ENCODE data around the gene DOCK1.

DOCK1 gene

DNA sequence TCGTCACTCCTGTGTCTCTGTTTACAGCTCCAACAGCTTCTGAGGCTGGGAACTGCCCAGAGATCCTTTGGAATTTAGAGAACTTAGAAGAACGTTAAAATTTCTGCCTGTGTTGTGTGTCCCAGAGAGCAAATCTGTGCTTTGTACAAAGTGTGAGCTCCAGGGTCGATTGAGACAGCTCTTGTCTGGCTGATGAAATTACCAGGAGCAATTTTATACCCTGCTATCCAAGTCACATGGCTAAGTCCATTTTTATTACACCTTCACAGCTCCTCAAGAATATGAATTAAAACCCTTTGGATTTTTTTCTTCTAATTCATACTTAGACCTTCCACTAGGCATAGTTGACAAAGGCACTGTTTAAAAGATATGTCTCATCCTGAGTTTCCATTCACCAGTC lies 337.7 kb downstream of the DOCK1 start:
- DNase-seq = no peak

DNA sequence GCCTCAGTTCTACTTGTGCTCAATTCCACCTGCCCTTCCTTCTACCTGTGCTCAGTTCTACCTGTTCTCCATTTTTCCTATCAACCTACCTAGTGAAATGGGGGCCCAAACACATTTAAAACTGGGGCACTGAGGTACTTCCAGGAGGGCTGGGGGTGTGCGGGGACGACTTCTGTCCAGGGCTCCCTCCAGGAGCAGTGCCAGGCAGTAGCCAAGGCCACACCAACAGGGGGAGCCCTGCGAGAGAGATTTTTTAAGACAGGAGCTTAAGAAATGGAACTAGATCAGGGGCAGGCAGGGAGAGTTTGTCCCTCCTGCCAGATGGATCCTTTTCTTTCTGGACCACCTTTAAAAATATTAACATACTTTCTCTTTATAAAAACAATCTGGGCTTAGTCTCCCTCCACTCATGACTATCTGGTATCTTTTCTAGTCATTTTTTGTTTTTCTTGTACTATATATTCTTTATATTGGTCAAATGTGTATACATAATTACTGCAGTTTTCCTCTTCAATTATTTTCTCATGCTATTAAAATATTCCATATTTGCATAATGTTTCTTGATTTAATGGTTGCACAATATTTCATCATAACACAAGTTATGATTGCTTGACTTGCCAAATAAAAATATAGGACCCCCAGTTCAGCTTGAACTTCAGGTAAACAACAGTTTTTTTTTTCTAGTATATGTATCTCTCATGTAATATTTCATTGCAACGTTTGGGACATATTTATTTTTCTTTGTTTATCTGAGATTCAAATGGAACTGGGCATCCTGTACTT lies 338.5 kb downstream of the DOCK1 start:
- DNase-seq = no peak

DNA sequence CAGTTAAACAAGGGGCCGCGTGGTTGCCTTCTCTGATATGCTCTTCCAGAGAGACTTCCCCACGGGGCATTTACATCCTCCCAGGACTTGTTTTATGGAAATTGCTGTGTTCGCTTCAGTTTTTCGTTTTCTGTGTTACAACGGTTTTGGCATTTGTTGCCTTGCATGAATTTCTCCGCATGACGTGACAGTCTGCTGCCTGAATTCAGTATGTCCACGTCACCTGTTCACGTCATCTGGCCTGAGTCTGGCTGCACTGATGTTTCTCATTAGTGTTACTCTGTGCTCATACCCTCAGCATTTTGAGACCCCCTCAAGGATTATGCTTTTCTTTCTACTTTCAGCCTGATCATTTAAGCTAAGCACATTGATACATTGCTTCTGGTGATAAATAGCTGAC lies 340.2 kb downstream of the DOCK1 start:
- DNase-seq = no peak

DNA sequence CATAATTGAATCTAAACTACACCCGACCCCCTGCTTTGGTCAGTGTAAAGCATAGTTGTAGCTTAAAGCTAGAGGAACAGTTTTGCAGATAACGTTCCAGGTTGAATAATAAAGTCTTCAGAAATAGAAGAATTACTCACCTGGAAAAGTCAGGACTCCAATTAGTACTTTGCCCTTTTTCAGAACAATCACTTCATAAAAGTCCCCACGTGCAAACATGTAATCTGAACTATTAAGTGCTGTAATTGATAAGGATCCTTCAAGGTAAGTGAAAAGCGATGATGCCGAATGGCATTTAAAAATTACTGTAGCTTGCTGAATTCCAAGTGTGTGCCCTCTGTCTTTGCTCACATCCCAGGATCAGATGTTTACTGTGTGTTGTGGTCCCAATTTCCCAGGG lies 344.8 kb downstream of the DOCK1 start:
- DNase-seq = no peak

DNA sequence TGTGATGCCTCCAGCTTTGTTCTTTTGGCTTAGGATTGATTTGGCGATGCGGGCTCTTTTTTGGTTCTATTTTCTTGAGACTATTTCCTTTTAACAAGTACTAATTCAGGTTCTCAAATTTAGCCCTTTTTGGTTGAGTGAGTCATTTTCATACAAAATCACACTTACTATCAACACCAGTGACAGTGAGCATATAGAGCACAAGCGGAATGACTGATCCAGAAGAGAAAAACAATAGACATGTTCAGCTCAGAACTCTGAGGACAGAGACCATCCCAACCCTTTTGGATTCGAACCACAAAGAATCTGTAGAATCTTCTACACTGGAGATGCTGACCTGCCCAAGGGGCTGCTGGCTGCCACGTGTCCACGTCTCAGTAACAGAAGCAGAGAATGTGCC lies 347.6 kb downstream of the DOCK1 start:
- DNase-seq = no peak

DNA sequence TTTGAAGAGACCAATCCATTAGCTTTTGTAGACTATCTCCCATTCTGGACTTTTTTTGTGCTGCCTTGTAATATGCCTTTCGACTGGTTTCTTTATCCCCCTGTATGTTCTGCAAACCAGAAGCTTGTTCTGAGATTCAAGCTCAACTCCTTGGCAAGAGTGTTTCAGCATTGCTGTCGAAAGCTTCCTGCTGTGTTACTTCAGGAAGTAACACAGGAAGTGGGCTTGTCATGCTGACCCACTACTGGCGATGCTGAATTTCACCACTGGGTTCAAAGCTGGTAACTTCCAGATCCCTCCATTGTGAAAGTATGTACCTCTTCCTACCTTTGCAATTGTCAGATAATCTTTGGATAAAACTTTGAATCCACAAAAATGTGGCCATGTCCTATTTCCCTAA lies 349.0 kb downstream of the DOCK1 start:
- no peak for DNase-seq

DNA sequence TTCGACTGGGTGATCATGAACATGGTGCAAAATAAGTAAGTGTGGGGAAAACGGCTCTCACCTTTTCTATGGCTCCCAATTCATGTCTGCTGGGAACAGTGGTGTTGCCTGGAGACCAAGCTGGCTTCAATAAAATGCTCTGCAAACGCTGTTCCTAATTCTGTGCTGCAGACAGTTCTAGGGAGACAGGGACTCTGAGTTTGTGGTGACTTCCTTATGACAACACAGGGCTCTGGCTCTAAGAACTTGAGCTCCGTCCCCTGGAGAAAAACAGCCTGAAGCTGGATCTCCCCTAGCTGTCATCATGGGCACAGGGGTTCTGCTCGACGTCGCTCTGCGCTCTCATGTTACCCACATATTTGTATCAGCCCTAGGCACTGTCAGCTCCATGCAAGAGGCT lies 352.2 kb downstream of the DOCK1 start:
- DNase-seq = no peak

DNA sequence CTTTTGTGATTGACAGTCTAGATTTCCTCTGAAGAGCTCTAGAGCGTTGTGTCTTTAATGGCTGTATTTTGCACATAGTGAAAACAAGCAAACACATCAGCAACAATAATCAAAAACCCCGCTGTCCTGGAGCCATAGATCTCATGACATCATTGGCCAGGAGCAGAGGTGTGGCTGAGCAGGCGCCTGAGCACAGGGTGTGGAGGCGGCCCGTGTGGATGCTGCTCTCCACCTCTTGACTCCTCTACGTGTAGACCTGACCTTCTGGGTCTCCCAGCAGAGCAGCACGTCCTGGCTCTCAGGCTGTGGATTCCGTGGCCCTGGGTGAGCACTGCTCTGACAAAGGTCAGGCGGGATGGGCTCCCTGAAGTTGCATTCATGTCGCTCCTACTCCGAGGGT lies 354.1 kb downstream of the DOCK1 start:
- DNase-seq = no peak

DNA sequence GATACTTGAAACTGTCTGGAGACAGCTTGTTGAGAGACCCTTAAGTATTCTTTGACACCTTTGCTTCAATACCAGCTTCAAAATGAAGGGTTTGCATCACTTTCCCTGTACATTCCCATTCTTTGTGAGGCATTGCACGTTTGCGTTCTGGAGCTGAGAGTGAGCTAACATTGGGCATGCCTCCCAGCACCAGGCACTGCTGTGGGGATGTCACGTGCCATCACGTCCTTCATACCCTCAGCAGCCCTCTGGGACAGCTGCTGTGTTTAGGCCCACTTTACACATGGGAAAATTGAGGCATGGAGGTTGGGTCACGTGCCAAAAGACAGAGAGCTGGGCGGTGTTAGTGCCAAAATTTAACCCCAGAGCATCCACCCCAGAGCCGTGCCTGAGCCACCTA lies 357.4 kb downstream of the DOCK1 start:
- no peak for DNase-seq

DNA sequence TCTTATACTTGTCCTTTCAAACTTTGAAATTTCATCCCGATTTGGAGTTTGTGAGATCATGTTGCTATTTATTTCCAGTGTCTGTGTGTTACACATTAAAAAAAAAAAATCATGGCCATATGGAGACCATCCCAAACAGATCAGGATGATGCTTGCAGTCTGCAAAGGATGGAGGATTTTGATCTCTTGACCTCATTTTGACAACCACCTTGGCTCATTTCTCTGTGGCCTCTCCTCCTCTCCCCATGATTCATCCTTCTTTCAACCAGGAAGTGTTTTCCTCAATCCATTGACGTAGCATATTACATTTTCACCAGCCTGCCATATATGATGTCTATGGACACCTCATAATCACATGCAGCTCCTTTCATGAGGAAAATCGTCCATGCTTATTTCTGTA lies 360.1 kb downstream of the DOCK1 start:
- DNase-seq = no peak

DNA sequence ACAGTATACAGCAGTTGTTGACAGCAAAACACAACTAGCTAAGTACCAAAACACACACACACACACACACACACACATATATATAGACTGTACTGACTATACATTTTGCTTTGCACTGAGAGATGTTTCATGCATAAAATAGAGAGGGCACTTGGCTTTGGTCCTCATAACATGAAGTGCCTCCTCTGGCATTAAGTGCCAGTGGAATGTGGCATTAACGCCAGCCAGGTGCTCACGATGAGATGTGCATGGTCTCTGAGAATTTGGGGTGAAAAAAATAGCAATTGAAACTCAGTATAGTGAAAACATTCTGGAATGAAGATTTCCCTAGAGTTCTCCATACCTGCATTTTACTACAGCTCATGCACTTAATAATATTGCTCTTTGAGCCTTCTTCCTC lies 361.2 kb downstream of the DOCK1 start:
- DNase-seq = no peak

DNA sequence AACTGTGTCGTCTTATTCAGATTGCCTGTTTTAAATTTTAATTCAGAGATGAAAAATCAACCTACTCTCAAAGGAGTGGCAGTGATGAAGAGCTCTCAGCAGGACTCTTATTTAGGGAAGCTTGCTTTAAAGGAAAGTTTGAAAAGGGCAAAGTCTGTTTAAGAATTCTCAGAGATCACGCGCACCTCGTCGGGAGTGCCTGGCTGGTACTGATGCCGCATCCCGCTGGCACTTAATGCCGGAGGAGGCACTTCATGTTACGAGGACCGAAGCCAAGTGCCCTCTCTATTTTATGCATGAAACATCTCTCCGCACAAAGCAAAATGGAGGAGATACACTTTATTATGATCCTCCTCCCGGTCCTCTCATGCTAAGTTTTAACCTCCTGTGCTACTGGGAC lies 362.2 kb downstream of the DOCK1 start:
- no peak for DNase-seq

DNA sequence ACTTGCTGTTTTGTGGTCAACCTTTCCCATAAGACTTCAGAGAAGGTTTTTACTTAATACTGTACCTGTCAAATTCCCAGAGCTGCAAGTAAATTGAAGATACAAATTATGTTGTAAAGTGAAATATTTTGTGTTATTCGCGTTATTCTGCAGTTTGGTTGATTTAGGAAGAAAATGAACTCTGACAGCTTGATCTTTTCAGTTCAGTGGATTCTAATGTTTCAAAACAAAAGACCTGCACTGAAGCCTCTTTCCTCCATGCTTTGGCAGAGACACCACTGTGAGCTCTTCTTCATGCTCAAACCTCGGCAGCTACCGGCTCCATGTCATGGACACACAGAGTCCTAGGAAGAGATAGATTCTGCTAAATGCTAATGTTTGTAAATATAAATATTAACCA lies 366.8 kb downstream of the DOCK1 start:
- no peak for DNase-seq

DNA sequence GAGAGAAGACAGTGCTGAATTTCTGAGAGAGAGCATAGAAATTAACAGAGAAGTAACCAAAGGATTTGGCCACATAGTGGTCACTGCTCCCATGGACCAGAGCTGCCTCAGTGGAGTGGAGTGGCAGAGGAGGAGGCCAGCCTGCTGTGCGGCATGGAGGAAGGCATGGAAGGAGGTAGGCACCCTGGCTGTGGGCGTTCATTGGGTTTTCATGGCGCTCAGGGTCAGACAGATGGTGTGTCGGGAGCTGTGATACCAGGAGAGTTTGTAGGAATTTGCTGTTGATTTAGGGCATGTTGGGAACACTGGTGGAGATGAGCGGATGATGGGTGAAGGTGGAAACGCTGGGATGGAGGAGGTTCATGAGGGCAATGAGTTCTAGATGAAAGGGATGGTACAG lies 370.0 kb downstream of the DOCK1 start:
- no peak for DNase-seq

DNA sequence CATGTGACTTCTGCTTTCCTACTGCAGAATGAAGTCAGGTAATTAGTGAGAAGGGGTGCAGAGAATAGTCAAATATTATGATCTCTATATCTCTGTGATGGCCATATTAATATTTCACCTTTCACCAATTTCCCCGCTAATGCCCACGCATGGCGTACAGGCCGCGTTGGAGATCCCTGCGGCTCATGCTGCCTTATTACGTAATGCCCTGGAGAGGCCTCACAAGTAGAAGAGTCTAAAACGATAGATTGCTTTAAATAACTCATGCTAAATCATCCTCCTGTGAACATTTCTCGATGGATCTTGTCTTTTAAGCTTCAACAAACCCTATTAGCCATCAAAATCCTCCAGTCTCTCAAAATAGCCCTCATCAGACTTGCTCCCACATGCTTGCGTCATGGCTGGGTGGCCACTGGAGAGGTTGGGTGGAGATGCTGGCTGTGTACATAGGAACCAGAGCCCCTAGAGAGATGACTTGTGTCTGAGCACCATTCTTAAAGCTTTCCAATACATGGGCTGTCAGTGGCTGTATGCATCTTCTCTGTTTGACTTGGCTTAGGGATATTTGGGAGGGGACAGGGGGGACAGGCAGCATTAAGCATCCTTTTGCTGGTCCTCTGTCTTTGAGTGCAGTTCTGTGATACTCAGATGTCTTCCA lies 370.7 kb downstream of the DOCK1 start:
- DNase-seq = no peak

DNA sequence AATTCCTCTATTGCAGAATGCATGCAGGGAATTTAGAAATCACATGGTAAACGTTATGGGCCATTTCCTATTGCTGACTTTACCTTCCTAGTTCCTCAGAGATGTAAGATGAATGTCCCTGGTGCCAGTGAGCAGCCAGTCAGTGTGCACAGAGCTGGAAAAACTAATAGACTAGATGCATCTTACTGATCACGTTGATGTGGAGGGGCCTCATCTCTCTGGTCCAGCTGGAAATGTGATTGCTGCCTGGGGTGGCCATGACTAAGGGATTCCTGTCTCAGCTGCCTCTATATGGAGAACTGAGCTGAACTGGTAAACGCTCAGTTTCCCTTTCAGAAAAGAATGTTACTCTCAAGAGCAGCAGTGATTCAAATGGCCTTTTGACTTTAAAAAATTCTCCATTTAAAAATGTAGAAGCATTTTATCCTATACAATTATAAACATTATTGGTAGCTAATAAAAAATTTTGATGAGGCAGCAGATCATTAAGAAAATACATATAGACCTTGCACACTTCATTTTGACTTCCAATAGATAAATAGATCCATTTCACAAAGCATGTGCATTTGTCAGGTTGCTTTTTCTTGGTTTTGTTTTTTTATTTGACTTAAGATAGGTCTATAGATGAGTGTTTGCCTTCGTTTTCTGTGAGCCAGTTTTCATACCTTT lies 371.7 kb downstream of the DOCK1 start:
- no peak for DNase-seq

DNA sequence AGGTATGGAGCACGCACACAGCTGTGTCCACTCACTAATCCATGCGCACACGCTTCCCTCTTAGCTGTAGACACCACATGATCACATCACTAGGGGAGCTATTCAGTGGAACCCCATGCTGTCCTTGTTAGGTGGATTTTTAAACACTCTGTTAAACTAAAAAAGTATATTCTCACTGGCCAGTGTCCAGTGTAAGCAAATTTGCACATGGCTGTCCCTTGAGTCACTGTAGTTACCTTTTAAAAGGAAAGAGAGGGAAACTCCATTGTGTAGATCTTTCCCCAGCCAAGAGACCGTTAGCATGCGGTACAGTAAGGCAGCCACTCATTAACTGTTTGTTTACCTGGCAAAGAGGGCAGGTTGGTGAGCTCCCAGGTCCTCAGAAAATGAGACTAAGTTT lies 372.8 kb downstream of the DOCK1 start:
- DNase-seq = no peak

DNA sequence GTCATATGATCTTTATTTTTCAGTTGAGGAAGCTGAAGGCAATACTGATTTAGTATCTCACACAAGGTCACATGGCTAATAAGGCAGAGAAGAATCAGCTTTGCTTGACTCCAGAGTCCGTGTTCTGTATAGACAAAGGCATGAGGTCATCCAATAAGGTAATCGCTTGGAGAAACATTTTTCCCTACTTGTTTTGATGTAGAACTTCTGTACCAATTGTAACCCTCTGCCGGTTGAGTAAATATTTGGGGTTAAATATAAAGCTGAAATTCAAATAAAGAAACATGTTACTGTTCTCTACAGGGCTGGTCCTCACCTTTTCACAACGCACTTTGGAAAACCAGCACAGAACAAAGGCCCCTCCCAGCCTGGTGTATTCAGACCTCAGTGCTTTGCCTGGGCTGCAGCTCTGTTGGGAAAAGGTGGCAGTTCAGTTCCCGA lies 374.1 kb downstream of the DOCK1 start:
- no peak for DNase-seq

DNA sequence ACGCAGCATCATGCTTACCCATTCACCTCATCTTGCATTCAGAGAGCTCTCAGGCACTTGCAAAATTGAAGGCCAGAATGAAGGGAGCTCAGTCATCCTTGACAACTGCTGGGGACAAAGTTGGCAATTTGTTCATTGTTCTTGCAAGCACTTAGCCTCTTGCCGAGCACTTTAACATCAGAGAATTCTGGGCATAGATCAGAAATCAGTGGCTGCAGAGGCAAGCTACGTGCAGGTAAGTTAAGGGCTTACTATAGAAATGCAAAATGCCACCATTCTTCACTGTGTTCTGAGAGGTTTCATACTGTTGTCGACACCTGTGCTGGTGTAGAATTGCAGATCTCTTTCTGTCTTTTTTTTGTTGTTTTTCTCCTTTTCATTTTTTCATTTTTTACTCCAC lies 375.2 kb downstream of the DOCK1 start:
- DNase-seq = no peak

DNA sequence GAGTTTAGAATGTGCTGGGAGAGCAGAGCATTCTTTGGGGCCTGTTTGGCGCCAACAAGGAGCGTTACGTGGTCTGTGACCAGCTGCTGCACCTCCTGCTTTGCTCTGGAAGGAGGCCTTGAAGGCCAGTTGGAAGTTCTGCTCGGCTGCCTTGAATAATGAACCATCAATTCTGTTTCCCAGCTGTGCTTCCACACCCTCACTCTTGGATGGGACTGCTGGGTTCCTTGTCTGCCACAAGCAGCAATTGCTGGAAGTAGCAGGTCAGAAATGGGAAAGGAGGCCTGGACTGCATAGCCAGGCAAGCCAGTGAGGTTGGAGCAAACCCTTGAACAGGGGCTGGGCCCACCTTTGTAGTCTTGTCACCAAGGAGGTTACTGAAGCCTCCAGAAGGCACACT lies 377.8 kb downstream of the DOCK1 start:
- no peak for DNase-seq

DNA sequence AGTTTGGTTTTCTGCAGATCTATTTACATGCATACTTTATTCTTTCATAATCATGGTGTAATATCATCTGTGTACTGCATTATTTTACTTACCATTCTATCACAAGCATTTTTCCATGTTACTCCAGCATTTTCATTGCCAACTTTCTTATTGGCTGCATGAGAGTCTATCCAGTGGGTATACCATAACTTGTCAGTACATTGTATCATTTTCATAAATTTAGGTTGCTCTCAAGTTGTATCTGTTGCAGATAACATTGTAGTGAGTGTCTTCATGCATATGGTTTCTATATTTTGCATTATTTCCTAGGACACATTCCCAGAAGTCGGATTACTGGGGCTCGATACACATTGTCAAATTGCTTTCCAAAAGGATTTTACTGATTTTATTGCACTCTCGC lies 378.3 kb downstream of the DOCK1 start:
- DNase-seq = no peak

DNA sequence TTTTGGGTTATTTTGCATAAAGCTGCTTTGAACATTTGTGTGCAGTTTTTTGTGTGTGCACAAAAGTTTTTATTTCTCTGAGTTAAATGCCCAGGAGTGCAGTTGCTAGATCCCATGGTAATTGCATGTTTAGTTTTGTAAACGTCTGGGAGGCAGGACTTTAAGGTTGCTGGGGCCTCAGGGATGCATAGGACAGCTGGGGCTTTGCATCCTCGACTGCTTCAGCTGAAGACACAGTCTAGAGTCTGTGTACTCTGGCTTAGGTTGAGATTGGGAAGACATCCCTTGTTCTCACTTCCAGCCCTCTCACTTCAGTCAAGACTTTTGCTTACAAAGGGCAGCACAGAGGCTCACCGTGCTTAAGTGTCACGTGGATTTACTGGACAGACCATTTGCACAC lies 385.6 kb downstream of the DOCK1 start:
- no peak for DNase-seq

DNA sequence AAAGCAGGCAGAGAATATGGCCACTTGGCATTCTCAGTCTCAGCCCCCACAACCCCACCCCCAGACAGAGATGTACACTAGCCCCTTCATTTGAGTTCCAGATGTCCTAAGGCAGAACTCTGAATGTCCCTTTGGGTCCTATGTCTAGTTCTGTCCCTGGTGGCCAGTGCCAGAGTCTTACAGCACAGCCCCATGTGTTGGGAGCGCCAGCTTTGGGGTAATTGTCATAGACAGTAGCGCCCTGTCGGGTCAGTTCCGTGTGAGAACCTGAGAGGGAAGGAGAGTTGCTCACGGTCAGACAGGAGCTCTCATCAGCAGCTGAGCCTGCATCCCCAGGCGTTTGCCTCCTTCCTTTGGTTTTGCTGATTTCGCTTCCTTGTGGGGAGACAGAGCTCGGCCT lies 386.1 kb downstream of the DOCK1 start:
- no peak for DNase-seq

DNA sequence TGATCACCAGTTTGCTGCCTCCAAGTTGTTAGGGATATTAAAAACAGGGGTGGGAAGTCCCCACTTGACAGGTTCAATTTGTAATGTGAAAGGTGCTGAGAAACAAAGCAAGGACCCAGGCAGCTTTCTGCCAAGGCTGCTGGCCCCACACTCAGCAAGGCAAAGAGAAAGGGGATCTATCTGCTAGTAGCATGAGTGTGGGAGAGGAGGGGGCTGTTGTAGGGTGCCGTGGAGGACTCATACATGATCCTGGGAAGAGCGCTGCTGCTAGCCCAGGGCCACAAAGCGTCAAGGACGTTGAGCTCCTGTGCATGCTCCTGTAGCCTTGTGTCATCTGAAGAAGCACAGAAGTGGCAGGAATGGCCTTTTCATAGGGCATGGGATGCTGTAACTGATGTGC lies 387.7 kb downstream of the DOCK1 start:
- DNase-seq = no peak
